SJSA1 (cell line): ENCODE measurements around the gene DDX31. TPM values are rescaled to one million over a fixed set of nuclear protein-coding genes. Genes with fewer than 3 reads are reported as not detected.

ENCODE experiments used
- DNase-seq, 2 experiments: peaks; one replicate each; pipeline ENCODE4 v3.0.0-alpha.2; 2015 to 2020; ENCODE audit warnings: low spot score in 2 of 2, low read depth in 1 of 2
- H3K27ac ChIP-seq: fragments of 250-450 bp; sonication (Bioruptor Pico); 2 replicates; pipeline ENCODE4 v1.5.1; 2020; ENCODE audit warnings: mild to moderate bottlenecking, moderate library complexity
- H3K27me3 ChIP-seq: fragments of 250-450 bp; sonication (Bioruptor Pico); replicated peaks from 2 replicates; pipeline ENCODE4 v1.5.1; 2020; ENCODE audit warnings: mild to moderate bottlenecking, moderate library complexity
- H3K36me3 ChIP-seq: fragments of 250-450 bp; sonication (Bioruptor Pico); 2 replicates; pipeline ENCODE4 v1.5.1; 2020; ENCODE audit warnings: mild to moderate bottlenecking
- H3K4me1 ChIP-seq: fragments of 250-450 bp; sonication (Bioruptor Pico); replicated peaks from 2 replicates; pipeline ENCODE4 v1.6.1; 2021; ENCODE audit warnings: mild to moderate bottlenecking
- H3K4me3 ChIP-seq: fragments of 250-450 bp; sonication (Bioruptor Pico); 2 replicates; pipeline ENCODE4 v1.5.1; 2020; ENCODE audit warnings: mild to moderate bottlenecking
- H3K9me3 ChIP-seq: fragments of 250-450 bp; sonication (Bioruptor Pico); replicated peaks from 2 replicates; pipeline ENCODE4 v1.5.1; 2020; ENCODE audit warnings: mild to moderate bottlenecking
- total RNA-seq: library from RNA; depleted of rRNA; stranded (reverse); fragments of >200 nt; shearing (Covaris generic); gene quantifications from 2 replicates; pipeline ENCODE4 v1.2.3, GENCODE V29; 2014

Gene DDX31
- total RNA-seq, 1 experiment from 2014 or later = 12.1 TPM

GRCh38 chr9:132639322-132639721 lies 30.5 kb downstream of the DDX31 start:
- Histone ChIP-seq H3K36me3 (peaks cover 46% of the 10 kb centered on the region), H3K4me1 (no peaks in the 10 kb centered on the region), H3K27ac (no peak overlapping the region), H3K27me3 (no peaks in the 10 kb centered on the region), H3K4me3 (no peak overlapping the region), H3K9me3 (no peaks in the 10 kb centered on the region)
- DNase-seq = no peak

GRCh38 chr9:132638240-132638639 lies 31.5 kb downstream of the DDX31 start:
- no peak overlapping the region for H3K4me3 ChIP-seq
- peaks cover 38% of the 10 kb centered on the region for H3K36me3 ChIP-seq
- H3K27ac ChIP-seq = no peak overlapping the region
- H3K9me3 ChIP-seq = no peaks in the 10 kb centered on the region
- no peaks in the 10 kb centered on the region for H3K27me3 ChIP-seq
- H3K4me1 ChIP-seq = no peaks in the 10 kb centered on the region
- DNase-seq = no peak

DNA sequence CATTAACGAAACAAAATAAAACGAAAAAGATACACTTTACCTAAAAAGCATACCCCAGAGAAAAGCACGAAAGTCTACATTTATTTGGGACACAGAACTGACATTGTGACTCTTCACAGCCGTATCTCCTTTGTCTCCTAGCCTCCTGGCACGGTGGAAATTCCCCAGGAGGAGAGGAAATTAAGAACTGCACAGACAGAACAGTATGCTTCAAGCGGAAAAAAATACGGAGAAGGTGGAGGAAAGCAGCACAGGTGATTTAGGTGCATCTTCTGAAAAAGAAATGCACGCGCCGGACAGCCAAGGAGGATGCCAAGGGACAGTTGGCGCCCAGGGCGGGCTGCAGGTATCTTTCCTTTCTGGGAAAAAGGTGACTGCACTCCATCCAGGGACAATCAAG lies 32.0 kb downstream of the DDX31 start:
- DNase-seq = no peak
- Histone ChIP-seq H3K4me1 (no peaks in the 10 kb centered on the region), H3K9me3 (no peaks in the 10 kb centered on the region), H3K4me3 (no peak overlapping the region), H3K27me3 (no peaks in the 10 kb centered on the region), H3K27ac (no peak overlapping the region), H3K36me3 (peaks cover 34% of the 10 kb centered on the region)

- Histone ChIP-seq H3K4me3 (no peak overlapping the region), H3K27me3 (no peaks in the 10 kb centered on the region), H3K36me3 (peaks cover 33% of the 10 kb centered on the region), H3K9me3 (no peaks in the 10 kb centered on the region), H3K4me1 (no peaks in the 10 kb centered on the region), H3K27ac (no peak overlapping the region)
- no peak for DNase-seq
Measured at GRCh38 chr9:132637351-132637750, 32.4 kb downstream of the DDX31 start.

- Histone ChIP-seq H3K9me3 (no peaks in the 10 kb centered on the region), H3K36me3 (peaks cover 33% of the 10 kb centered on the region), H3K27me3 (no peaks in the 10 kb centered on the region), H3K4me1 (peaks cover 15% of the 10 kb centered on the region), H3K4me3 (no peak overlapping the region), H3K27ac (no peak overlapping the region)
- DNase-seq = no peak
Measured at GRCh38 chr9:132634327-132634726, 35.5 kb downstream of the DDX31 start.

- no peak for DNase-seq
- no peak overlapping the region for H3K4me3 ChIP-seq
- H3K9me3 ChIP-seq = no peaks in the 10 kb centered on the region
- H3K4me1 ChIP-seq = peaks cover 15% of the 10 kb centered on the region
- H3K36me3 ChIP-seq = peaks cover 45% of the 10 kb centered on the region
- H3K27me3 ChIP-seq = no peaks in the 10 kb centered on the region
- no peak overlapping the region; the same call in 1 of the 2 replicates for H3K27ac ChIP-seq
Measured at GRCh38 chr9:132632413-132633129, 37.2 kb downstream of the DDX31 start.

DNA sequence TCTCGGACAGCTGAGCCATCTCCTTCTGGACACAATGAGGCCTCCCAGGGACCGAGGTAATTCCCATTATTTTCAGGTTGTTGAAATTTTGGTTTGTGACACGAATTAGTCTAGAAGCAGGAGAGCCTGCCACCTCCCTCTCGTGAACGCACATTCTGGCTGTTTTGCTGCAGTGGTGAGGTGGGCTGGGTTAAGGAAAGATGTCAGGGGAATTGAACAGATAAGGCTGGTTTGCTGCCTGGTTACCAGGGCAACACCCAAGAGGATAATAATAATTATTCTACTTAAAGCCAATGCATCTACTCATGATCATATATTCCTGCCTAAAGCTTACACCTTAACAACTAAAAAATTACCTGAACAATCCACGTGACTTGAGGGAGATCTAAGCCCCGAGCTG lies 38.1 kb downstream of the DDX31 start:
- Histone ChIP-seq H3K9me3 (no peaks in the 10 kb centered on the region), H3K27ac (peak overlapping the region; percentile 36), H3K4me3 (no peak overlapping the region), H3K4me1 (peaks cover 15% of the 10 kb centered on the region), H3K27me3 (no peaks in the 10 kb centered on the region), H3K36me3 (peaks cover 39% of the 10 kb centered on the region)
- DNase-seq = no peak

DNA sequence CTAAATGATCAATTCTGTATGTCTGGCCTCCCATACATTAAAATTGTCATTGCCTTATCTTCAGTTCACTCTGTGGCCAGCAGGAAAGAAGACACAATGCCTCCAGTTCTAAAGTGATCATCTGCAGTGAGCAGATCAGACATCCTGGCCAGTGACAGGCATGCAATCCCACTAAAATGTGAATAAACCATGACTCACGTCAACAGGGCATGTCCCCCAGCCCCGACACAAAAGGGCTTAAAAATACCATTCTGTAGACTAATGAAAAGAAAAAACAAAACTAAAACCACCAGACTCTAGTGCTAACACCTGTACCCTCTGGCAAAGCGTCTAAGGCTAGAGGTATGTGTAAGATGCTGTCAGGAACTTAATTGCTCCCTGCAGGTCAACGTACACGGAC lies 38.5 kb downstream of the DDX31 start:
- peak; percentile 70 to 71 for DNase-seq
- Histone ChIP-seq H3K4me1 (peaks cover 15% of the 10 kb centered on the region), H3K4me3 (no peak overlapping the region), H3K27ac (peak overlapping the region; percentile 36), H3K9me3 (no peaks in the 10 kb centered on the region), H3K27me3 (no peaks in the 10 kb centered on the region), H3K36me3 (peaks cover 39% of the 10 kb centered on the region)

DNA sequence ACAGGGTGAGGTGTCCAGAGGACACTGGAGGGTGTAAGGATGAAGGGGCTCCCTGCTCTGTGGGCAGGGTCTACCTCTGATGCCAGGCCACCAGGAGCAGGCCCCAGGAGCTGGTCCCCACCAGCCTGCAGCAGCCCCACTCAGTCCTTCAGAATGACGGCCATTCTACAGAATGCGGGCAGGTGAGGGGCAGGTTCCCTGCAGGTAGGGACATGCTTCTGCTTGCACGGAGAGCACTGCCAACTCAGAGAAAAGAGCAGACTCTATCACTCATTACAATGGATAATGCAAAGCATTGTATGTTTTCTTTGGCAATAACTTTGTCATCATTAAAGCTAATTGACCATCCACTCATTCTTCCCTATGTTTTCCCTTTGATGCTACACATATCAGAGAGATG lies 39.0 kb downstream of the DDX31 start:
- no peaks in the 10 kb centered on the region for H3K27me3 ChIP-seq
- H3K4me1 ChIP-seq = peaks cover 15% of the 10 kb centered on the region
- no peak overlapping the region for H3K27ac ChIP-seq
- peaks cover 39% of the 10 kb centered on the region for H3K36me3 ChIP-seq
- no peak for DNase-seq
- H3K9me3 ChIP-seq = no peaks in the 10 kb centered on the region
- H3K4me3 ChIP-seq = no peak overlapping the region

- H3K27me3 ChIP-seq = no peaks in the 10 kb centered on the region
- peaks cover 39% of the 10 kb centered on the region for H3K36me3 ChIP-seq
- no peak overlapping the region for H3K27ac ChIP-seq
Measured at GRCh38 chr9:132630116-132630515, 39.7 kb downstream of the DDX31 start.

DNA sequence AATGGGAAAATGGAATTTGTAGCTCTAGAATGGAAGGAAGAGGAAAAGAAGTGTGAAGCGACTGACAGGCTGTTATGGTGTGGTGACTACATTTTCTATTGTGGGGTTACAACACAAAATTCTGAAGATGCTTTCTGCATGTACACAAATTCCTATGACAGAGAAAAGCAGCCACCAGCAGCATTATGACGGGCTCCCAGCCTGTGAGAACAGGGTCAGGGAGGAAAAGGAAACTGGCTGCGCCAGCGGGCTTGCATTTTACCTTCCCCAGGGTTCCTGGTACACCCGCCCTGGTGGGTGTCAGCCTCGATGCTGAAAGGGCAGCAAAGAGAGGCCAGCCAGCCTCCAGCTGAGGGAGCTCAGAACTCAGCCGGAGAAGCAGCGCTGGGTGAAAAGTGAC lies 41.0 kb downstream of the DDX31 start:
- no peak for DNase-seq
- Histone ChIP-seq H3K36me3 (peaks cover 39% of the 10 kb centered on the region), H3K9me3 (no peaks in the 10 kb centered on the region), H3K27me3 (no peaks in the 10 kb centered on the region), H3K4me3 (no peak overlapping the region), H3K27ac (no peak overlapping the region), H3K4me1 (peaks cover 15% of the 10 kb centered on the region)

More at GRCh38 chr9:132630116-132630515, 39.7 kb downstream of the DDX31 start:
- no peak for DNase-seq
- no peaks in the 10 kb centered on the region for H3K9me3 ChIP-seq
- no peak overlapping the region for H3K4me3 ChIP-seq
- H3K4me1 ChIP-seq = peaks cover 15% of the 10 kb centered on the region

- H3K36me3 ChIP-seq = peaks cover 39% of the 10 kb centered on the region
- no peak for DNase-seq
- H3K27ac ChIP-seq = no peak overlapping the region
- H3K4me1 ChIP-seq = peaks cover 15% of the 10 kb centered on the region
- no peaks in the 10 kb centered on the region for H3K9me3 ChIP-seq
- no peak overlapping the region for H3K4me3 ChIP-seq
- H3K27me3 ChIP-seq = no peaks in the 10 kb centered on the region
Measured at GRCh38 chr9:132627594-132627993, 42.2 kb downstream of the DDX31 start.

DNA sequence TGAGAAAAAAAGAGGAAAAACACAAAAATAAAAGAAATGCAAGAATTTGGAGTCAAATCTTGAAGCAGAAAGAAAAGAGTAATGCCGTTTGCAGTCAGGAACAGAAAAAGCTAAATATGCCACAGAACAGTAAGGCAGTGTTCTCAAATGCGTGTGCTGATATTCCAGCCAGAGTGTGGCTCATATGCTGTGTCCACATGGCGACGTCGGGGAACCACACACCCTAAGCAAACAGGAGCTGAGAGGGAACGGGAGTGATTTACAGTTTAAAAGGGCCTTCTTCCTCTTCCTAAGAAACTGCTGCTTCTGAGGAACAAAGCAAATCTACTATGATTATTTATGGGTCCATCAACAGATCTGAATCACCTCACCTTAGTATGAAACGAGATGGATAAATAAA lies 42.7 kb downstream of the DDX31 start:
- H3K4me1 ChIP-seq = peaks cover 15% of the 10 kb centered on the region
- DNase-seq = no peak
- no peaks in the 10 kb centered on the region for H3K27me3 ChIP-seq
- no peak overlapping the region for H3K27ac ChIP-seq
- H3K9me3 ChIP-seq = no peaks in the 10 kb centered on the region
- H3K36me3 ChIP-seq = peaks cover 39% of the 10 kb centered on the region
- H3K4me3 ChIP-seq = no peak overlapping the region

- DNase-seq = no peak
- H3K9me3 ChIP-seq = no peaks in the 10 kb centered on the region
- no peaks in the 10 kb centered on the region for H3K27me3 ChIP-seq
- peaks cover 7% of the 10 kb centered on the region for H3K4me1 ChIP-seq
- no peak overlapping the region for H3K4me3 ChIP-seq
- H3K27ac ChIP-seq = no peak overlapping the region
- H3K36me3 ChIP-seq = peaks cover 38% of the 10 kb centered on the region
Measured at GRCh38 chr9:132626285-132626684, 43.5 kb downstream of the DDX31 start.

GRCh38 chr9:132622159-132622558 lies 47.6 kb downstream of the DDX31 start:
- no peaks in the 10 kb centered on the region for H3K9me3 ChIP-seq
- H3K27me3 ChIP-seq = no peaks in the 10 kb centered on the region
- H3K4me1 ChIP-seq = no peaks in the 10 kb centered on the region
- H3K27ac ChIP-seq = no peak overlapping the region
- H3K36me3 ChIP-seq = peaks cover 32% of the 10 kb centered on the region
- H3K4me3 ChIP-seq = no peak overlapping the region
- no peak for DNase-seq
